Measurements from ENCODE around the gene BCL11B.

The BCL11B gene

DNA sequence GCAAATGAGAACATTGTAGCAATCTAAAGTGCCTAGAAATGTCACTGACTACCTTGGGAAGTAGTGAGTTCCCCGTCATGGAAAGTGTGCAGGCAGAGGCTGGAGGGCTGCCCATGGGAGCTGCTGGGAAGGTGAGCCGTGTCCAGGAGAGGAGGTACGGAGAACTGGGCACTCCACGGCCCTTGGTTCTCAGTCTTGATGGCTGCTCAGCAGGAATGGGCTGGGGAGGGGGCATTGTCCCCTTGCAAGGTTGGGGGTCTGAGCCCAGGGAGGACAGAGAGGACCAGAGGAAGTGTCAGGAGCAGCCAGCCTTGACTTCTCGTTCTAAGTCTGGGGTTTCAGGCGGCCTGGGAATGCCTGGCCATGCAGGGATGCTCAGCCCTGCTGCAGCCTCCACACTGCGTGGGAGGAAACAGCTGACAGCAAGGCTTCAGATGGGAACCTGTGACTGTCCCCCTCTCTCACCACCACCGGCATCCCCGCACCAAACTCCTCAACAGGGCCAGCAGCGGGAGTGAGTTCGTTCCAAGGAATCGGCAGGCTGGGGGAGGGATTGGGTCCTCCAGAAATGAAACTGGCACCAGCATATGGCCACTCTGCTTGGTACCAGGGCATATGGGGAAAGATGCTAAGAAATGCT, 140.2 kb downstream of the BCL11B start:
- TF ChIP-seq POLR2A (IDR thresholded peaks at IDR 0.05; ENCODE audit: low read depth, low read length), result no peak
- DNase-seq (ENCODE audit: insufficient read length, low spot score) (no peak), FAIRE-seq (no peak)

DNA sequence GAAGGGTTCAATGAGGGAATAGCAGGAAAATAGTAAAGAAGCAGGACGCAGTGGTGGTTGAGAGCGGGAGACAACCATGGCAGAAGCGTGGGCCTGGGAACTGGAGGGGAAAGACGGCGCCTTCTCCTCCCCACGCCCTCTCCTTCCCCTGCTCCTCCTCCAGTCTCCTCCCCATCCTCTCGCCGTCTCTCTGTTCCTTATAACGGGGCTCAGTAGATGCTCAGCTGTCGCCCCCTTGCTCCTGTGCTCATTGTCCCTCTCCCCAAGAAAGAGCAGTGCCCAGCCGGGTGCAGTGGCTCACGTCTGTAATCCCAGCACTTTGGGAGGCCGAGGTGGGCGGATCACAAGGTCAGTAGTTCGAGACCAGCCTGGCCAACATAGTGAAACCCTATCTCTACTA, 142.0 kb downstream of the BCL11B start:
- DNase-seq (ENCODE audit: insufficient read length, low spot score) (no peak), FAIRE-seq (no peak)
- no peak for TF ChIP-seq POLR2A (IDR thresholded peaks at IDR 0.05; ENCODE audit: low read depth, low read length)

DNA sequence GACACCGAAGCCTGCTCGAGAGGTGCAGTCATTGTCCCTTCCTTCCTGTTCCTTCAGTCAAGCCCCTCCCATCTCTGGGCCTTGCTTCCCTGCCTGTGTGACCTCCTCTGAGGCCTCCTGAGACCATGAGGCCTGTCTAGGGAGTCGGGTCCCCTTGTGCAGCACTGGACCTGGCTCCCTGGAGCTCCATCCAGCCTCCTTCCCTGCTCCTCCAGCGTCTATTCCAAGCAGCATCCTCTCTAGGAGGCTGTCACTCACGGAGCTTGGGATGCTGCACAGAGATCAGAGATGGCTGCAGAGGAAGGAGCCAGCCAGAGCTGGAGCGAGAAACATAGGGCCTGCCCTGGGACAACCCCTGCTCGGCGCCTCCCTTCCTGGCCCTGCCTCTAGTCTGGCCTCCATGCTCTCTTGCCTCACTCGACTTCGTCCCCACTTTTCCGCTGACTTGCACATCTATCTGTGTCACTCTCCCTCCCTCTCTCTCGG, 142.7 kb downstream of the BCL11B start:
- FAIRE-seq (no peak), DNase-seq (ENCODE audit: insufficient read length, low spot score) (no peak)
- TF ChIP-seq POLR2A (IDR thresholded peaks at IDR 0.05; ENCODE audit: low read depth, low read length), result no peak

DNA sequence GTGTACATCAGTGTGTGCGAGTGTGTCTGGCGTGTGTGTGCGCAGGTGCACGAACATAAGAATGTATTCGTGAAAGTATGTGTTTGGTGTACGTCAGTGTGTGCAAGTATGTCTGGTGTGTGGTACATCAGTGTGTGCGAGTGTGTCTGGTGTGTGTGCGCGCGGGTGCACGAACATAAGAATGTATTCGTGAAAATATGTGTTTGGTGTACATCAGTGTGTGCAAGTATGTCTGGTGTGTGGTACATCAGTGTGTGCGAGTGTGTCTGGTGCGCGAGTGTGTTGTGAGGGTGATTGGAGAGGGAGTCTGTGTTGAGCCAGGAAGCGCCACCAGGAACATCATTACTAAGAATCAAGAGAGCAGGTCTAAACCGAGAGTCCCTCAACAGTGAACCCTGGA, 143.8 kb downstream of the BCL11B start:
- no peak for FAIRE-seq
- DNase-seq (ENCODE audit: insufficient read length, low spot score), result no peak

DNA sequence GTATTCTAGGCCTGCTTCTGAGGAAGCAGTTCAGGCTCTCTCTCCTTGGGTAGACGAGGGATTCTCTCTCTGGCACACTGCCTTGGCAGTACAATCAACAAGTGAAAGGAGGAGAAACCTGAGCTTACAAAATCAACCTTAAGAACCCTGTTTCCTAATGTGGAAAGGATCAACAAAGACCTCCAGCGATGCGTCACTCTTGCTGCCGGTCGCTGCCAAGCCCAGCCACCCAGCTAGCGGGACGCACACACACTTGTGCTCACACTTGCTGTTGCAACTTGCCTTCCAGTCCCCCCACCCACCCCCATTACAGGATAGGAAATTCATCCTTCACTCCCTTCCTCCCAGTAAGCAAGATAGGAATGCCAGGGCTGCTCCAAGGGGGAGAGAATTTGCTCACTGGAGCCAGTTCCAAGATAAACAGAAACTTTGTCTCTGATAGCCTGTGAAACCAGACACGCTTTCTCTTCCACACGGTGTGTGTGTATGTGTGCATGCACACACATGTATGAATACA, 144.3 kb downstream of the BCL11B start:
- DNase-seq (ENCODE audit: insufficient read length, low spot score) (no peak), FAIRE-seq (no peak)

More for the DNA sequence above, 143.8 kb downstream of the BCL11B start:
- TF ChIP-seq POLR2A (IDR thresholded peaks at IDR 0.05; ENCODE audit: low read depth, low read length), result no peak

DNA sequence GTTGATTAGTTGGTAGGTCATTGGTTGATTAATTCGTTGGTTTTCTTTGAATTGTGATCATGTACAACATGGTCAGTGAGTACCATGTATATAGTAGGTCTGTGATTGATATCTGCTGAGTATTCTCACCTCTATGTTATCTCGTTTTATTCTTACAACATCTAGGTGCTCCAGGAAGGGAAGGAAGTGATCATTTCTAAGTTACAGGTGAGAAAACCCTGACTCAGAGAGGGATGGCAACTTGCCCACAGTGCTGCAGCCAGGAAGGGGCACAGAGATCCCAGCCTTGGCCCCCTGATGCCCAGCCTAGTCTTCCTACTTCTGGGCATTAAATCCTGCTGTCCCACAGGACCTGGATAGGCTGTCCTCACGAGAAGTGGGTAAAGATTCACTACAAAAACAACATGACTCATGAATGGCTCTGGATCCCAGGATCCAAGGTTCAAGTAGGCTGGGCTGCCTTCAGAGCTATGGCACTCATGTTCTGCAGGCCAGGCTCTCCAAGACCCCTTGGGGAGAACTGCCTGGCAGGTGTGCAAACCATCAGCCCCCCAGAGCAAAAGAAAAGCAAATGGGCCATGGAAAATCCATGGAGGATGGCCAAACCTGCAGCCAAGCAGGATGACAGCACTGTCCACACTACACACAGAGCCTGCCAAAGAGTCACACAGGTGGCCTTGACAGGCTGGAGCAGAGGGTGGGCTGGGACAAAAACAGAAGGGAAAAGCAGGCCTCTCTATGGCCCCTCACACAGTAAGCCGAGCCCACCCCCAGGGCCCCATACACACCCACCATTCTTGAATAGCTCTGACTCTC, 146.2 kb downstream of the BCL11B start:
- FAIRE-seq (no peak), DNase-seq (ENCODE audit: insufficient read length, low spot score) (no peak)
- TF ChIP-seq POLR2A (IDR thresholded peaks at IDR 0.05; ENCODE audit: low read depth, low read length), result no peak

More for the DNA sequence above, 144.3 kb downstream of the BCL11B start:
- no peak for TF ChIP-seq POLR2A (IDR thresholded peaks at IDR 0.05; ENCODE audit: low read depth, low read length)

DNA sequence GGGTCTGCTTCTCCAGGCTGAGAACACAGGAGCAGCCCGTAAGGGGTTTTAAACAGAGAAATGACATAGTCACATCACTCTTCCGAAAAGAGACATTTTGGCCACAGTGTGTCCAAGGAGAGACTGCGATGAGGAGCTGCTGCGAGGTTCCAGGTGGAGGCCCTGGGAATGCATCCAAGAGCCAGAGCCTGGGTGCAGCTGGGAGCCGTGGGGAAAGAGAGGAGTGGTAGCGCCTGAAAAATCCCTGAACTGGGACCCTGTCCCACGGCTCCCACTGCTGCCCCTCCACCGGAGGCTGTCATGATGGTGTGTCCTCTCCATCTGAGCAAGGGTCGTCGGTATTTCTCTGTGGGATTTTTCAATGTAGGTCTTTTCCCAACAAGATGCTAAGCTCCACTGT, 146.9 kb downstream of the BCL11B start:
- DNase-seq (ENCODE audit: insufficient read length, low spot score) (no peak), FAIRE-seq (no peak)
- no peak for TF ChIP-seq POLR2A (IDR thresholded peaks at IDR 0.05; ENCODE audit: low read depth, low read length)

DNA sequence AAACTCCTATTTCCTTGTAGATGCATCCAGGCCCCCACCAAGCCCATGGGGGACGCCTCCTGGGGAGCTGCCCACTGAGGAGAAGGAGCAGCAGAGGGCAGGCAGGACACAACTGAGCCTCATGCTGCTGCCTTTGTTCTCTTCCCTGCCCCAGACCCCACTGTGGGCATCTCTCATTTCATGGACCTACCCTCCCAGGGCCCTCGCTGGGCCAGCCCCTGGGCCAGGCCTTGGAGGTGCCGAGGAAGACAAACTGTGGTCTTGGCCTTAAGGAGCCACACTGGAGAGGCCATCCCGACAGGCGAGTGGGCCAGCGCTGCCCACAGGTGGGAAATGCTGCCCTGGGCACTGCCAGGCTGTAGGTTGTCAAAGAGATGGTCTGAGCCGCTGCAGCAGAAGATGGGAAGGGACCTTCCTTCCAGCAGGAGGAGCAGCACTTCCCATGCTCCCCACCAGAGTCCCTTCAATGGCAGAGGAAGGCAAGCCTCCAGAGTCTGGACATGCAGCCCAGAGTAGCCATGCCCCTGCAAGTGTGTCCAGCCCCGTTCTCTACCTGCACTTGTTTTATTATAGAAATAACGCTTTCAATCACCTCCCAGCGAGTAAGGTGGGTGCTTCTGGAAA, 147.4 kb downstream of the BCL11B start:
- no peak for TF ChIP-seq POLR2A (IDR thresholded peaks at IDR 0.05; ENCODE audit: low read depth, low read length)
- FAIRE-seq (no peak), DNase-seq (ENCODE audit: insufficient read length, low spot score) (no peak)

DNA sequence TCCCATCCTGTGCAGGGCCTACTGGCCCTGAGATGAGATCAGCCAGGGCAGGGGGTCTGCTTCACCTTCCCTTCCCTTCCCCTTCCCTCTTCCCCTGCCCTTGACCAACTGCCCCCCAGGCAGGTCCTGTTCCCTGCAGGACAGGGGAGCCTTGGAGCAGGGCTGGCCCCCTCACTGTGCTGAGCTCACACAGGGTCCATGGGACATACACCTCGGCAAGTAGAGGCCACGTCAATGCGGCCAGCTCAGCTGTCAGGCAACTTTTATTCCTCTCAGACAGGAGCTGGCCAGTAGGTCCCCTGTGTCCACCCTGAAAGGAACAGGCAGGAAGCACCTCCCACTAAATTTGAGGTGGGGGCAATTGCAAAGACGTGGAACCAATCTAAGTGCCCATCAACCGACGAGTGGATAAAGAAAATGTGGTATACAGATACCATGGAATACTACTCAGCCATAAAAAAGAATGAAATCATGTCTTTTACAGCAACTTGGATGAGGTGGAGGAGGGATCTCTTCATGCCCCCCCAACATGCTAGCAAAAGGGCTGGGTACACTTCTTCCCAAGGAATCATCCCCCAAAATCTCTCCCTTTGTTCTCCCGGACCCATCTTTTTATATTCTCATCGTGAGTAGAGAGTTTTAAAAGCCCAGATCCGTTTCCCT, 148.7 kb downstream of the BCL11B start:
- TF ChIP-seq POLR2A (IDR thresholded peaks at IDR 0.05; ENCODE audit: low read depth, low read length), result no peak
- FAIRE-seq (no peak), DNase-seq (ENCODE audit: insufficient read length, low spot score) (no peak)

DNA sequence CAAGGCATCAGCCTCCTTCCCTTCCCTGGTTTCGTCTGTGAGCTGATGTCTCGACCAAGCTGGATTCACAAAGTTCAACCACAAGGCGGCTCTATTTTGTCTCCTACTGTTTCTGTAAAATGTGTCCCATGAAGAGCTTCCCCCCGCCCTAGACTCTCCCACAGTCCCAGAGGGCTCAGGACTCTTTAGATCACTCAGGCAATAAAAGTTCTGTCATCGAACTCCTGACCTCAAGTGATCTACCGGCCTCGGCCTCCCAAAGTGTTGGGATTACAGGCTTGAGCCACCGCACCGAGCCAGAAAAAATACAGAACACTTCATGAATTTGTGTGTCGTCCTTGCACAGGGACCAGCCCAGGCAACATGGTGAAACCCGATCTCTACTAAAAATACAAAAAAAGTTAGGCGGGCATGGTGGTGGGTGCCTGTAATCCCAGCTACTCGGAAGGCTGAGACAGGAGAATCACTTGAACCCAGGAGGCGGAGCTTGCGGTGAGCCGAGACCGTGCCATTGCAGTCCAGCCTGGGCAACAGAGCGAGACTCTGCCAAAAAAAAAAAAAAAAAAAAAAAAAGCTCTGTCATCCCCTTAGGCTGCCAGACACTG, 149.4 kb downstream of the BCL11B start:
- FAIRE-seq (no peak), DNase-seq (ENCODE audit: insufficient read length, low spot score) (no peak)
- TF ChIP-seq POLR2A (IDR thresholded peaks at IDR 0.05; ENCODE audit: low read depth, low read length), result no peak

DNA sequence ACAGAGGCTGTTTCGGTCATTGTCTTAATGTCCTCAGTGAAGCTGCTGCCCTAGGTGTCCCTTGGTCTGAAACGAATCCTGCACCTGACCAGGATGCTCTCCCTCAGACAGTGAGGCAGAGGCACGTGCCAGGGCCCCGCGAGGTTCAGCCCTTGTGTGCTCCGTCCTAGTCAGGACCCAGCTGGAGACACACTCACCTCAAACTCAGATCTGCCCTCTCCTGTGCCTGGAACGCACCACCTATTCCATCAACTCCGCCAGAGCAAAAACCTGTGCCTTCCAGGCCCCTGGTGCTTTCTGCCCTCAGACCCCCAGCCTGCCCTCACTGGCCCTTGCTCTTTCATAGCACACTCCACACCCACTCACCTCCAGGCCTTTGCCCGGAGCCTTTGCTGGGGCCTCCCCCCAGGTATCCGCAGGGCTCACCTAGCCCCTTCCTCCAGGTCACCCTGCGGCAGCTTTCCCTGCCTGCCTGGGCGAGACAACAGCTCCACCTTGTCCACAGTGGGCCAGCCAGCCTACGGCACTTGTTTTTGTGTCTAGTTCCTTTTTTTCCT, 150.6 kb downstream of the BCL11B start:
- TF ChIP-seq POLR2A (IDR thresholded peaks at IDR 0.05; ENCODE audit: low read depth, low read length), result no peak
- FAIRE-seq (no peak), DNase-seq (ENCODE audit: insufficient read length, low spot score) (no peak)

DNA sequence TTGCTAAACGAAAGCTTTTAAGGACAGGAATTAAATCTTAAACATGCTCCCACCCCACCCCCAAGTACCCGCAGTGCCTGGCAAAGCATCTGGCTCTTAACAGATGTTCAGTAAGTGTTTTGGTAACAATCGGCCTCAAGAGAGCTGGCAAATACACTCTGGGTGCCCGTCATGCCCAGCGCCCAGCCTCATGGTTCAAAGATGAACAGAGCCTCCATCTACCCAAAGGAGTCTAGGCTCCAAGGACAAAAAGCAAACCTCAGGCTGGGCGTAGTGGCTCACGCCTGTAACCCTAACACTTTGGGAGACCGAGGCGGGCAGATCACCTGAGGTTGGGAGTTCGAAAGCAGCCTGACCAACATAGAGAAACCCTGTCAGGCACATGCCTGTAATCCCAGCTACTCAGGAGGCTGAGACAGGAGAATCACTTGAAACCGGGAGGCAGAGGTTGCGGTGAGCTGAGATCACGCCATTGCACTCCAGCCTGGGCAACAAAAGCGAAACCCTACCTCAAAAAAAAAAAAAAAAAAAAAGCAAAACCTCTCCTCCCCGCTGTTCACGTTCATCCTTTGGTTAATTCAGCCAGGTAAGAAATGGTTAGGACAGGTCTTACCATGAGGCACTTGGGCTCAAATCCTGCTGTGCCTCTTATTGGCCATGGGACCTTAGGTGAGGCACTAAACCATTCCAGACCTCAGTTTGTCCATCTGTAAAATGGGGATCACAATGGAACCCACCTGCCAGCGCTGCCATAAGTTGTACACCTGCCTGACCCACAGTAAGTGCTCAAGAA, 151.3 kb downstream of the BCL11B start:
- DNase-seq (ENCODE audit: insufficient read length, low spot score) (no peak), FAIRE-seq (no peak)
- no peak for TF ChIP-seq POLR2A (IDR thresholded peaks at IDR 0.05; ENCODE audit: low read depth, low read length)

Data from H54 (cell line).